H1 (cell line): ENCODE results near the gene GULP1. TPM values are rescaled to one million over a fixed set of nuclear protein-coding genes. Genes with fewer than 3 reads are reported as not detected.

Experiments
- CTCF ChIA-PET: fragments of 300-600 bp; sonication (Branson Sonifier 250); formaldehyde crosslinking; loops from one replicate; lab custom pipeline; 2021; ENCODE audit not compliant: partially characterized antibody; lab: Charles Lee
- POLR2A ChIA-PET: fragments of 300-600 bp; sonication (Branson Sonifier 250); formaldehyde crosslinking; loops from one replicate; lab custom pipeline; 2021; ENCODE audit warnings: inconsistent platforms; ENCODE audit not compliant: partially characterized antibody; lab: Charles Lee
- DNase-seq, 2 experiments: peaks; one replicate each; pipeline versions ENCODE4 v3.0.0 to v3.0.0-alpha.2; 2010 to 2022; ENCODE audit warnings: low spot score in 2 of 2, low read depth in 1 of 2, mixed read lengths in 1 of 2
- FAIRE-seq: peaks from 2 replicates; lab custom pipeline; 2011; peaks lifted over from hg19 to GRCh38; lab: Jason Lieb, UNC
- H2AFZ ChIP-seq: 2 replicates; pipeline ENCODE4 v1.8.1; 2012; ENCODE audit warnings: low read length, inconsistent platforms
- H2AK5ac ChIP-seq: 2 replicates; pipeline ENCODE4 v1.6.1; 2013; ENCODE audit warnings: low read depth, low read length
- H2BK120ac ChIP-seq: replicated peaks from 2 replicates; pipeline ENCODE3; 2013; ENCODE audit warnings: low read depth, low read length, inconsistent platforms
- H2BK12ac ChIP-seq: 2 replicates; pipeline ENCODE4 v1.6.1; 2013; ENCODE audit warnings: low read depth, low read length
- H2BK15ac ChIP-seq: 2 replicates; pipeline ENCODE4 v1.6.1; 2013; ENCODE audit warnings: low read length
- H2BK20ac ChIP-seq: 2 replicates; pipeline ENCODE4 v1.6.1; 2013; ENCODE audit warnings: low read length
- H2BK5ac ChIP-seq: 2 replicates; pipeline ENCODE4 v1.6.1; 2013; ENCODE audit warnings: low read depth, low read length
- H3K14ac ChIP-seq: 2 replicates; pipeline ENCODE4 v1.6.1; 2013; ENCODE audit warnings: inconsistent platforms; ENCODE audit not compliant: insufficient read length
- H3K18ac ChIP-seq: 2 replicates; pipeline ENCODE4 v1.6.1; 2013; ENCODE audit warnings: low read length; ENCODE audit errors: extremely low read depth
- H3K23ac ChIP-seq: 2 replicates; pipeline ENCODE4 v1.6.1; 2013; ENCODE audit warnings: inconsistent platforms; ENCODE audit not compliant: insufficient read length
- H3K23me2 ChIP-seq: 2 replicates; pipeline ENCODE4 v1.6.1; 2013; ENCODE audit warnings: low read depth, low read length
- H3K27ac ChIP-seq: 2 replicates; pipeline ENCODE4 v1.6.1; 2011; ENCODE audit warnings: low read depth, low read length, inconsistent platforms
- H3K27me3 ChIP-seq, 4 experiments: replicated peaks in 1 of 4; 1 replicate in 1 of 4; 2 replicates in 3 of 4; pipeline versions ENCODE4 v1.6.1 to v1.8.1; 2011 to 2013; ENCODE audit warnings: low read length in 3 of 4, mild to moderate bottlenecking in 3 of 4, inconsistent platforms in 2 of 4, mixed read lengths in 2 of 4, moderate library complexity in 1 of 4; ENCODE audit not compliant: control insufficient read depth in 3 of 4, insufficient read depth in 3 of 4; ENCODE audit errors: extremely low read depth in 1 of 4
- H3K36me3 ChIP-seq, 4 experiments: 2 replicates each; pipeline versions ENCODE4 v1.6.1 to v1.8.1; 2011 to 2013; ENCODE audit warnings: mild to moderate bottlenecking in 4 of 4, low read length in 3 of 4, moderate library complexity in 2 of 4, control low read depth in 1 of 4, inconsistent platforms in 1 of 4; ENCODE audit not compliant: insufficient read depth in 4 of 4, control insufficient read depth in 2 of 4
- H3K4ac ChIP-seq: replicated peaks from 2 replicates; pipeline ENCODE3; 2013; ENCODE audit warnings: low read length, low read depth, mixed read lengths, inconsistent platforms; ENCODE audit not compliant: insufficient read length
- H3K4me1 ChIP-seq, 4 experiments: replicated peaks in 1 of 4; 1 replicate in 1 of 4; 2 replicates in 3 of 4; pipeline versions ENCODE4 v1.6.1 to v1.8.1; 2011 to 2013; ENCODE audit warnings: low read length in 3 of 4, inconsistent platforms in 2 of 4, mixed read lengths in 1 of 4; ENCODE audit not compliant: insufficient read depth in 4 of 4, control insufficient read depth in 3 of 4
- H3K4me2 ChIP-seq, 2 experiments: 2 replicates each; pipeline versions ENCODE4 v1.6.1 to v1.8.1; 2011 to 2013; ENCODE audit warnings: low read depth in 2 of 2, low read length in 2 of 2, control low read depth in 1 of 2, inconsistent platforms in 1 of 2, mild to moderate bottlenecking in 1 of 2; ENCODE audit not compliant: insufficient read depth in 1 of 2
- H3K4me3 ChIP-seq, 4 experiments: fragments of 200-600, 300-600 bp in 1 of 4; sonication (generic), shearing (Covaris generic), sonication (Bioruptor Twin) in 1 of 4; 2 replicates each; pipeline versions ENCODE4 v1.5.1 to v1.8.1; 2011 to 2016; ENCODE audit warnings: low read length in 4 of 4, low read depth in 3 of 4, control low read depth in 2 of 4, inconsistent platforms in 2 of 4, mild to moderate bottlenecking in 2 of 4, mixed read lengths in 1 of 4, moderate library complexity in 1 of 4; ENCODE audit not compliant: insufficient read depth in 2 of 4; ENCODE audit errors: extremely low read depth in 1 of 4
- H3K56ac ChIP-seq: replicated peaks from 2 replicates; pipeline ENCODE3; 2013; ENCODE audit warnings: low read depth, mild to moderate bottlenecking, mixed read lengths, low read length, inconsistent platforms; ENCODE audit not compliant: insufficient read length
- H3K79me1 ChIP-seq: 2 replicates; pipeline ENCODE4 v1.6.1; 2013; ENCODE audit warnings: low read depth, low read length, control low read depth
- H3K79me2 ChIP-seq, 2 experiments: 2 replicates each; pipeline versions ENCODE4 v1.6.1 to v1.8.1; 2012 to 2013; ENCODE audit warnings: low read length in 2 of 2, mild to moderate bottlenecking in 2 of 2, inconsistent platforms in 1 of 2; ENCODE audit not compliant: insufficient read depth in 2 of 2, control insufficient read depth in 1 of 2
- H3K9ac ChIP-seq, 4 experiments: replicated peaks in 1 of 4; 1 replicate in 1 of 4; 2 replicates in 3 of 4; pipeline versions ENCODE4 v1.6.1 to v1.8.1; 2011 to 2013; ENCODE audit warnings: low read depth in 3 of 4, low read length in 3 of 4, control low read depth in 2 of 4, mild to moderate bottlenecking in 2 of 4, moderate library complexity in 2 of 4, inconsistent platforms in 1 of 4; ENCODE audit errors: extremely low read depth in 1 of 4
- H3K9me3 ChIP-seq, 2 experiments: 2 replicates each; pipeline versions ENCODE4 v1.6.1 to v1.8.1; 2012 to 2013; ENCODE audit warnings: mild to moderate bottlenecking in 2 of 2, moderate library complexity in 2 of 2, control low read depth in 1 of 2, inconsistent platforms in 1 of 2, low read depth in 1 of 2, low read length in 1 of 2, mixed read lengths in 1 of 2; ENCODE audit not compliant: insufficient read depth in 2 of 2
- H4K20me1 ChIP-seq, 2 experiments: replicated peaks in 1 of 2; 2 replicates each; pipeline versions ENCODE3 to v1.8.1; 2011 to 2013; ENCODE audit warnings: inconsistent platforms in 2 of 2, low read length in 2 of 2, mild to moderate bottlenecking in 1 of 2; ENCODE audit not compliant: insufficient read depth in 2 of 2, control insufficient read depth in 1 of 2
- H4K5ac ChIP-seq: 2 replicates; pipeline ENCODE4 v1.6.1; 2013; ENCODE audit warnings: low read length, low read depth, mixed read lengths, inconsistent platforms; ENCODE audit not compliant: insufficient read length
- H4K8ac ChIP-seq: 2 replicates; pipeline ENCODE4 v1.8.0; 2013; ENCODE audit warnings: mild to moderate bottlenecking, moderate library complexity, low read length, inconsistent platforms; ENCODE audit not compliant: insufficient read depth; ENCODE audit errors: extremely low read depth
- H4K91ac ChIP-seq: replicated peaks from 2 replicates; pipeline ENCODE3; 2013; ENCODE audit warnings: low read length, mixed read lengths, inconsistent platforms; ENCODE audit not compliant: insufficient read length
- ATF3 ChIP-seq: IDR thresholded peaks from 2 replicates; pipeline ENCODE4 v1.6.1; 2011; ENCODE audit warnings: low read depth, mild to moderate bottlenecking, low read length; ENCODE audit not compliant: insufficient read depth
- CBX5 ChIP-seq: fragments of 300-800, 300-1000 bp; sonication (generic); IDR thresholded peaks from 2 replicates; pipeline ENCODE4 v1.7.1; 2016; ENCODE audit warnings: antibody characterized with exemption, low read length, low read depth
- CHD2 ChIP-seq: IDR thresholded peaks from 2 replicates; pipeline ENCODE4 v1.6.1; 2012; ENCODE audit warnings: low read length, improper control_type of control experiment
- CTCF ChIP-seq, 3 experiments: IDR thresholded peaks; 1 replicate in 2 of 3; 2 replicates in 1 of 3; pipeline versions ENCODE4 v1.5.1 to v1.6.1; 2011; ENCODE audit warnings: low read length in 3 of 3, mild to moderate bottlenecking in 3 of 3, inconsistent platforms in 2 of 3, low read depth in 1 of 3, moderate library complexity in 1 of 3; ENCODE audit not compliant: insufficient read depth in 1 of 3; ENCODE audit errors: control extremely low read depth in 1 of 3
- FOSL1 ChIP-seq: IDR thresholded peaks from 2 replicates; pipeline ENCODE4 v1.6.1; 2011; ENCODE audit warnings: mild to moderate bottlenecking, low read depth, low read length, moderate library complexity; ENCODE audit not compliant: insufficient read depth
- RBBP5 ChIP-seq: IDR thresholded peaks from 2 replicates; pipeline ENCODE4 v1.7.1; 2012; ENCODE audit warnings: low read depth, mild to moderate bottlenecking, inconsistent platforms, low read length, moderate library complexity, borderline replicate concordance
- RXRA ChIP-seq: IDR thresholded peaks from 2 replicates; pipeline ENCODE4 v1.6.1; 2011; ENCODE audit warnings: low read depth, mild to moderate bottlenecking, low read length, moderate library complexity; ENCODE audit not compliant: insufficient read depth
- SAP30 ChIP-seq: fragments of 300-600 bp; sonication (generic); IDR thresholded peaks from 2 replicates; pipeline ENCODE4 v1.7.1; 2012; ENCODE audit warnings: low read length, moderate library complexity, mild to moderate bottlenecking, inconsistent platforms; ENCODE audit not compliant: insufficient read depth, insufficient replicate concordance
- SIX5 ChIP-seq: IDR thresholded peaks from 2 replicates; pipeline ENCODE4 v1.6.1; 2011; ENCODE audit warnings: mild to moderate bottlenecking, low read depth, low read length
- SRF ChIP-seq: IDR thresholded peaks from 2 replicates; pipeline ENCODE4 v1.6.1; 2011; ENCODE audit warnings: mild to moderate bottlenecking, low read depth, low read length, moderate library complexity
- WGBS, 2 experiments: shearing (Covaris generic) in 1 of 2; methylation state at CpG; one replicate each; pipeline versions ENCODE4 v1.1.6 to v1.1.7; 2013 to 2015; ENCODE audit warnings: low lambda C conversion rate in 2 of 2, mixed read lengths in 2 of 2, inconsistent platforms in 1 of 2, low coverage in 1 of 2, missing lambda C conversion rate in 1 of 2; ENCODE audit not compliant: insufficient replicate concordance in 2 of 2, insufficient coverage in 1 of 2, insufficient read length in 1 of 2; ENCODE audit errors: extremely low coverage in 1 of 2, missing lambda C conversion rate in 1 of 2; 5-methylcytosine and 5-hydroxymethylcytosine counted together
- polyA plus RNA-seq, 7 experiments: library from polyadenylated mRNA; depleted of rRNA in 3 of 7; stranded (reverse) in 5 of 7; unstranded in 2 of 7; fragments of >200 nt in 5 of 7; fragments of 200-250 nt in 2 of 7; gene quantifications; 1 replicate in 5 of 7; 2 replicates in 1 of 7; 4 replicates in 1 of 7; pipeline versions ENCODE4 v1.2.1 to v1.2.3, GENCODE V29; 2011 to 2013; ENCODE audit warnings: missing spikeins in 2 of 7, mixed read lengths in 2 of 7
- total RNA-seq: library from RNA; stranded (reverse); fragmentation: NEBNext Ultra II Directional; extraction: Animal tissue kit (Norgen Biotek cat#: 25700); gene quantifications from 2 replicates; pipeline ENCODE4 v1.2.1, GENCODE V29; 2021

Gene GULP1
- total and polyA plus RNA-seq, 2 of the 8 experiments (the other 6 are each of a cell fraction or from before 2014, with no cell fraction given) = 69.7 to 139 TPM

- no peak overlapping the region for H3K4me2 ChIP-seq
- peaks cover 0 to 68% of the 10 kb centered on the region in 2 experiments; a peak in 2 of 4 replicates for H3K79me2 ChIP-seq
- no peak for TF ChIP-seq CBX5
- TF ChIP-seq SRF = no peak
- TF ChIP-seq CTCF (IDR thresholded peaks at IDR 0.05; ENCODE audit: control extremely low read depth in 1 of 3, insufficient read depth in 1 of 3, low read depth in 1 of 3, low read length in 3 of 3) = no peak
- no peak for TF ChIP-seq ATF3
- no peak for TF ChIP-seq SIX5
- TF ChIP-seq SAP30 = no peak
- TF ChIP-seq CHD2 = no peak
- TF ChIP-seq RBBP5 = no peak
- no peak for TF ChIP-seq RXRA
- no peak for TF ChIP-seq FOSL1
Measured at GRCh38 chr2:188385857-188386256, 94.2 kb downstream of the GULP1 start.

More at GRCh38 chr2:188385857-188386256, 94.2 kb downstream of the GULP1 start:
- Histone ChIP-seq H3K23me2 (no peaks in the 10 kb centered on the region), H4K5ac (no peak overlapping the region), H3K9ac (no peak overlapping the region), H3K36me3 (peaks cover 3 to 38% (median 26%) of the 10 kb centered on the region in 4 experiments; a peak in 7 of 8 replicates), H3K4me3 (no peak overlapping the region), H3K14ac (no peak overlapping the region), H2AFZ (no peak overlapping the region), H3K18ac (no peak overlapping the region), H3K23ac (no peak overlapping the region), H3K27me3 (no peaks in the 10 kb centered on the region), H3K4me1 (peaks cover 0 to 3% (median 0%) of the 10 kb centered on the region in 4 experiments; a peak in 2 of 7 replicates), H2BK15ac (no peak overlapping the region), H3K4ac (no peak overlapping the region), H3K9me3 (peaks cover 19 to 22% of the 10 kb centered on the region in 2 experiments), H4K8ac (no peak overlapping the region), H2BK12ac (no peak overlapping the region), H2AK5ac (no peak overlapping the region), H3K79me1 (no peaks in the 10 kb centered on the region; the same call in 1 of the 2 replicates), H2BK20ac (no peak overlapping the region), H2BK120ac (no peak overlapping the region), H2BK5ac (no peak overlapping the region), H4K20me1 (peaks cover 0 to 2% of the 10 kb centered on the region in 2 experiments), H3K56ac (no peak overlapping the region), H3K27ac (no peak overlapping the region), H4K91ac (no peak overlapping the region)
- CTCF ChIA-PET = no interaction called here
- no peak for FAIRE-seq
- 94% methylated on average over 1 of the region's 1 CpG; no CpG with 5 or more reads in 1 of the 2 experiments for WGBS, 2 experiments
- POLR2A ChIA-PET = no interaction called here
- no peak for DNase-seq
